H1 (cell line): ENCODE data around the gene VIPR2. TPM values are rescaled to one million over a fixed set of nuclear protein-coding genes. Genes with fewer than 3 reads are reported as not detected.

Experiments
- CTCF ChIA-PET: fragments of 300-600 bp; sonication (Branson Sonifier 250); formaldehyde crosslinking; loops from one replicate; lab custom pipeline; 2021; ENCODE audit not compliant: partially characterized antibody; lab: Charles Lee
- POLR2A ChIA-PET: fragments of 300-600 bp; sonication (Branson Sonifier 250); formaldehyde crosslinking; loops from one replicate; lab custom pipeline; 2021; ENCODE audit warnings: inconsistent platforms; ENCODE audit not compliant: partially characterized antibody; lab: Charles Lee
- DNase-seq, 2 experiments: peaks; one replicate each; pipeline versions ENCODE4 v3.0.0 to v3.0.0-alpha.2; 2010 to 2022; ENCODE audit warnings: low spot score in 2 of 2, low read depth in 1 of 2, mixed read lengths in 1 of 2
- FAIRE-seq: peaks from 2 replicates; lab custom pipeline; 2011; peaks lifted over from hg19 to GRCh38; lab: Jason Lieb, UNC
- H2AFZ ChIP-seq: 2 replicates; pipeline ENCODE4 v1.8.1; 2012; ENCODE audit warnings: low read length, inconsistent platforms
- H2AK5ac ChIP-seq: 2 replicates; pipeline ENCODE4 v1.6.1; 2013; ENCODE audit warnings: low read depth, low read length
- H2BK120ac ChIP-seq: replicated peaks from 2 replicates; pipeline ENCODE3; 2013; ENCODE audit warnings: low read depth, low read length, inconsistent platforms
- H2BK12ac ChIP-seq: 2 replicates; pipeline ENCODE4 v1.6.1; 2013; ENCODE audit warnings: low read depth, low read length
- H2BK15ac ChIP-seq: 2 replicates; pipeline ENCODE4 v1.6.1; 2013; ENCODE audit warnings: low read length
- H2BK20ac ChIP-seq: 2 replicates; pipeline ENCODE4 v1.6.1; 2013; ENCODE audit warnings: low read length
- H2BK5ac ChIP-seq: 2 replicates; pipeline ENCODE4 v1.6.1; 2013; ENCODE audit warnings: low read depth, low read length
- H3K14ac ChIP-seq: 2 replicates; pipeline ENCODE4 v1.6.1; 2013; ENCODE audit warnings: inconsistent platforms; ENCODE audit not compliant: insufficient read length
- H3K18ac ChIP-seq: 2 replicates; pipeline ENCODE4 v1.6.1; 2013; ENCODE audit warnings: low read length; ENCODE audit errors: extremely low read depth
- H3K23ac ChIP-seq: 2 replicates; pipeline ENCODE4 v1.6.1; 2013; ENCODE audit warnings: inconsistent platforms; ENCODE audit not compliant: insufficient read length
- H3K23me2 ChIP-seq: 2 replicates; pipeline ENCODE4 v1.6.1; 2013; ENCODE audit warnings: low read depth, low read length
- H3K27ac ChIP-seq: 2 replicates; pipeline ENCODE4 v1.6.1; 2011; ENCODE audit warnings: low read depth, low read length, inconsistent platforms
- H3K27me3 ChIP-seq, 4 experiments: replicated peaks in 1 of 4; 1 replicate in 1 of 4; 2 replicates in 3 of 4; pipeline versions ENCODE4 v1.6.1 to v1.8.1; 2011 to 2013; ENCODE audit warnings: low read length in 3 of 4, mild to moderate bottlenecking in 3 of 4, inconsistent platforms in 2 of 4, mixed read lengths in 2 of 4, moderate library complexity in 1 of 4; ENCODE audit not compliant: control insufficient read depth in 3 of 4, insufficient read depth in 3 of 4; ENCODE audit errors: extremely low read depth in 1 of 4
- H3K36me3 ChIP-seq, 4 experiments: 2 replicates each; pipeline versions ENCODE4 v1.6.1 to v1.8.1; 2011 to 2013; ENCODE audit warnings: mild to moderate bottlenecking in 4 of 4, low read length in 3 of 4, moderate library complexity in 2 of 4, control low read depth in 1 of 4, inconsistent platforms in 1 of 4; ENCODE audit not compliant: insufficient read depth in 4 of 4, control insufficient read depth in 2 of 4
- H3K4ac ChIP-seq: replicated peaks from 2 replicates; pipeline ENCODE3; 2013; ENCODE audit warnings: low read length, low read depth, mixed read lengths, inconsistent platforms; ENCODE audit not compliant: insufficient read length
- H3K4me1 ChIP-seq, 4 experiments: replicated peaks in 1 of 4; 1 replicate in 1 of 4; 2 replicates in 3 of 4; pipeline versions ENCODE4 v1.6.1 to v1.8.1; 2011 to 2013; ENCODE audit warnings: low read length in 3 of 4, inconsistent platforms in 2 of 4, mixed read lengths in 1 of 4; ENCODE audit not compliant: insufficient read depth in 4 of 4, control insufficient read depth in 3 of 4
- H3K4me2 ChIP-seq, 2 experiments: 2 replicates each; pipeline versions ENCODE4 v1.6.1 to v1.8.1; 2011 to 2013; ENCODE audit warnings: low read depth in 2 of 2, low read length in 2 of 2, control low read depth in 1 of 2, inconsistent platforms in 1 of 2, mild to moderate bottlenecking in 1 of 2; ENCODE audit not compliant: insufficient read depth in 1 of 2
- H3K4me3 ChIP-seq, 4 experiments: fragments of 200-600, 300-600 bp in 1 of 4; sonication (generic), shearing (Covaris generic), sonication (Bioruptor Twin) in 1 of 4; 2 replicates each; pipeline versions ENCODE4 v1.5.1 to v1.8.1; 2011 to 2016; ENCODE audit warnings: low read length in 4 of 4, low read depth in 3 of 4, control low read depth in 2 of 4, inconsistent platforms in 2 of 4, mild to moderate bottlenecking in 2 of 4, mixed read lengths in 1 of 4, moderate library complexity in 1 of 4; ENCODE audit not compliant: insufficient read depth in 2 of 4; ENCODE audit errors: extremely low read depth in 1 of 4
- H3K56ac ChIP-seq: replicated peaks from 2 replicates; pipeline ENCODE3; 2013; ENCODE audit warnings: low read depth, mild to moderate bottlenecking, mixed read lengths, low read length, inconsistent platforms; ENCODE audit not compliant: insufficient read length
- H3K79me1 ChIP-seq: 2 replicates; pipeline ENCODE4 v1.6.1; 2013; ENCODE audit warnings: low read depth, low read length, control low read depth
- H3K79me2 ChIP-seq, 2 experiments: 2 replicates each; pipeline versions ENCODE4 v1.6.1 to v1.8.1; 2012 to 2013; ENCODE audit warnings: low read length in 2 of 2, mild to moderate bottlenecking in 2 of 2, inconsistent platforms in 1 of 2; ENCODE audit not compliant: insufficient read depth in 2 of 2, control insufficient read depth in 1 of 2
- H3K9ac ChIP-seq, 4 experiments: replicated peaks in 1 of 4; 1 replicate in 1 of 4; 2 replicates in 3 of 4; pipeline versions ENCODE4 v1.6.1 to v1.8.1; 2011 to 2013; ENCODE audit warnings: low read depth in 3 of 4, low read length in 3 of 4, control low read depth in 2 of 4, mild to moderate bottlenecking in 2 of 4, moderate library complexity in 2 of 4, inconsistent platforms in 1 of 4; ENCODE audit errors: extremely low read depth in 1 of 4
- H3K9me3 ChIP-seq, 2 experiments: 2 replicates each; pipeline versions ENCODE4 v1.6.1 to v1.8.1; 2012 to 2013; ENCODE audit warnings: mild to moderate bottlenecking in 2 of 2, moderate library complexity in 2 of 2, control low read depth in 1 of 2, inconsistent platforms in 1 of 2, low read depth in 1 of 2, low read length in 1 of 2, mixed read lengths in 1 of 2; ENCODE audit not compliant: insufficient read depth in 2 of 2
- H4K20me1 ChIP-seq, 2 experiments: replicated peaks in 1 of 2; 2 replicates each; pipeline versions ENCODE3 to v1.8.1; 2011 to 2013; ENCODE audit warnings: inconsistent platforms in 2 of 2, low read length in 2 of 2, mild to moderate bottlenecking in 1 of 2; ENCODE audit not compliant: insufficient read depth in 2 of 2, control insufficient read depth in 1 of 2
- H4K5ac ChIP-seq: 2 replicates; pipeline ENCODE4 v1.6.1; 2013; ENCODE audit warnings: low read length, low read depth, mixed read lengths, inconsistent platforms; ENCODE audit not compliant: insufficient read length
- H4K8ac ChIP-seq: 2 replicates; pipeline ENCODE4 v1.8.0; 2013; ENCODE audit warnings: mild to moderate bottlenecking, moderate library complexity, low read length, inconsistent platforms; ENCODE audit not compliant: insufficient read depth; ENCODE audit errors: extremely low read depth
- H4K91ac ChIP-seq: replicated peaks from 2 replicates; pipeline ENCODE3; 2013; ENCODE audit warnings: low read length, mixed read lengths, inconsistent platforms; ENCODE audit not compliant: insufficient read length
- RXRA ChIP-seq: IDR thresholded peaks from 2 replicates; pipeline ENCODE4 v1.6.1; 2011; ENCODE audit warnings: low read depth, mild to moderate bottlenecking, low read length, moderate library complexity; ENCODE audit not compliant: insufficient read depth
- WGBS, 2 experiments: shearing (Covaris generic) in 1 of 2; methylation state at CpG; one replicate each; pipeline versions ENCODE4 v1.1.6 to v1.1.7; 2013 to 2015; ENCODE audit warnings: low lambda C conversion rate in 2 of 2, mixed read lengths in 2 of 2, inconsistent platforms in 1 of 2, low coverage in 1 of 2, missing lambda C conversion rate in 1 of 2; ENCODE audit not compliant: insufficient replicate concordance in 2 of 2, insufficient coverage in 1 of 2, insufficient read length in 1 of 2; ENCODE audit errors: extremely low coverage in 1 of 2, missing lambda C conversion rate in 1 of 2; 5-methylcytosine and 5-hydroxymethylcytosine counted together
- polyA plus RNA-seq, 7 experiments: library from polyadenylated mRNA; depleted of rRNA in 3 of 7; stranded (reverse) in 5 of 7; unstranded in 2 of 7; fragments of >200 nt in 5 of 7; fragments of 200-250 nt in 2 of 7; gene quantifications; 1 replicate in 5 of 7; 2 replicates in 1 of 7; 4 replicates in 1 of 7; pipeline versions ENCODE4 v1.2.1 to v1.2.3, GENCODE V29; 2011 to 2013; ENCODE audit warnings: missing spikeins in 2 of 7, mixed read lengths in 2 of 7
- total RNA-seq: library from RNA; stranded (reverse); fragmentation: NEBNext Ultra II Directional; extraction: Animal tissue kit (Norgen Biotek cat#: 25700); gene quantifications from 2 replicates; pipeline ENCODE4 v1.2.1, GENCODE V29; 2021

Gene VIPR2
- total and polyA plus RNA-seq, 2 of the 8 experiments (the other 6 are each of a cell fraction or from before 2014, with no cell fraction given): 2.4 to 6.3 TPM

DNA sequence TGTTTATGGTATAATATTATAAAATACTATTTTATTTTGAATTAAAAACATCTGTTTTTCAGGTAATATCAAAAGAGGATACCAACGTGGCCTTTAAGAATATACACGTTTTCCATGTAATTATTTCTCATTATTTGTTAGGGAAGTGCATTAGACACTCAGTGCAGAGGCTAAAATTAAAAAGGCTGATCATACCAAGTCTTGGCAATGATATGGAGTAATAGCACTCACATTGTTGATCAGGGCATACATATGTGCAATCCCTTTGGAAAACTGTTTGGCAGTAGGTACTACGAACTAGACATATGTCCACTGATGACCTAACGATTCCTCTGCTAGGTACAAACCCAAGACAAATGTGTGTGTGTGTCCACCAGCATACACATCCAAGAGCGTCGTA lies 20.7 kb upstream of the VIPR2 start:
- H2BK5ac ChIP-seq: no peak overlapping the region
- no peak overlapping the region for H3K4me3 ChIP-seq
- H3K23me2 ChIP-seq: peaks cover 8% of the 10 kb centered on the region; the same call in 1 of the 2 replicates
- H3K36me3 ChIP-seq: no peaks in the 10 kb centered on the region
- H4K91ac ChIP-seq: no peak overlapping the region
- no peaks in the 10 kb centered on the region for H3K79me2 ChIP-seq
- H2AFZ ChIP-seq: no peak overlapping the region
- H2BK20ac ChIP-seq: no peak overlapping the region
- no peaks in the 10 kb centered on the region for H3K4me1 ChIP-seq
- H3K9me3 ChIP-seq: peaks cover 19 to 25% of the 10 kb centered on the region in 2 experiments
- FAIRE-seq (no peak), DNase-seq (no peak)
- POLR2A ChIA-PET: no interaction called here
- H2BK12ac ChIP-seq: no peak overlapping the region
- CTCF ChIA-PET: no interaction called here
- no peak overlapping the region for H4K8ac ChIP-seq
- no peak overlapping the region for H3K14ac ChIP-seq
- no peak overlapping the region for H3K56ac ChIP-seq
- H4K20me1 ChIP-seq: peaks cover 0 to 7% of the 10 kb centered on the region in 2 experiments
- H2BK120ac ChIP-seq: no peak overlapping the region
- H3K79me1 ChIP-seq: no peaks in the 10 kb centered on the region
- H2BK15ac ChIP-seq: no peak overlapping the region
- no peak overlapping the region for H3K9ac ChIP-seq
- H3K23ac ChIP-seq: no peak overlapping the region
- H2AK5ac ChIP-seq: no peak overlapping the region
- H3K27ac ChIP-seq: no peak overlapping the region
- 86% methylated on average over 6 of the region's 6 CpGs; no CpG with 5 or more reads in 1 of the 2 experiments for WGBS, 2 experiments
- H4K5ac ChIP-seq: no peak overlapping the region
- no peaks in the 10 kb centered on the region for H3K27me3 ChIP-seq
- TF ChIP-seq RXRA: no peak
- TF ChIP-seq, all 59 proteins: peak for 0
- Histone ChIP-seq H3K4me2 (no peak overlapping the region), H3K4ac (no peak overlapping the region), H3K18ac (no peak overlapping the region)
